ENCODE data around the gene MPDU1.

DNA sequence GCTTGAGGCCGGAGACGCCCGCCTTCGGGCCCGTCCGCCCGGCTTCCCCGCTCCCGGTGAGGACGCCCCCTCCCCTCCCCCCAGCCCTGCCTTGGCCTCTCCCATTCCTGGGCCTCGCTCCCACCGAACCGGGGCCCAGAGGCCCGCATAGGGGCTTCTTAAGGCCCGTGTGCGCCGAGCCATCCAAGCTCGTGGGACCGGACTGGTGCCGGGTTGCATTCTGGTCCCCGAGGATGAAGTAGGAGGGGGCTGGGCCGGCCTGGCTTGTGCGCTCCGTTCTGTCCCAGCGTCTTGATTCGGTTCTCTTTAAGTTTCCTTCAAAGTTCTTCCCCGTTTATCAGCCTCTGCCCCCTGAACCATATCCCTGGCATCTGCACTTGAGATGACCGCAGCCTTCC is 21.4 kb upstream of the MPDU1 start:
- no peak for TF ChIP-seq POLR2A (IDR thresholded peaks at IDR 0.05)
- TF ChIP-seq, protein P1, sequence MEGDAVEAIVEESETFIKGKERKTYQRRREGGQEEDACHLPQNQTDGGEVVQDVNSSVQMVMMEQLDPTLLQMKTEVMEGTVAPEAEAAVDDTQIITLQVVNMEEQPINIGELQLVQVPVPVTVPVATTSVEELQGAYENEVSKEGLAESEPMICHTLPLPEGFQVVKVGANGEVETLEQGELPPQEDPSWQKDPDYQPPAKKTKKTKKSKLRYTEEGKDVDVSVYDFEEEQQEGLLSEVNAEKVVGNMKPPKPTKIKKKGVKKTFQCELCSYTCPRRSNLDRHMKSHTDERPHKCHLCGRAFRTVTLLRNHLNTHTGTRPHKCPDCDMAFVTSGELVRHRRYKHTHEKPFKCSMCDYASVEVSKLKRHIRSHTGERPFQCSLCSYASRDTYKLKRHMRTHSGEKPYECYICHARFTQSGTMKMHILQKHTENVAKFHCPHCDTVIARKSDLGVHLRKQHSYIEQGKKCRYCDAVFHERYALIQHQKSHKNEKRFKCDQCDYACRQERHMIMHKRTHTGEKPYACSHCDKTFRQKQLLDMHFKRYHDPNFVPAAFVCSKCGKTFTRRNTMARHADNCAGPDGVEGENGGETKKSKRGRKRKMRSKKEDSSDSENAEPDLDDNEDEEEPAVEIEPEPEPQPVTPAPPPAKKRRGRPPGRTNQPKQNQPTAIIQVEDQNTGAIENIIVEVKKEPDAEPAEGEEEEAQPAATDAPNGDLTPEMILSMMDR (IDR thresholded peaks at IDR 0.05) = no peak

Measured in lower leg skin (tissue), 3 donors.